ACHN (cell line): ENCODE measurements around the gene CCDC180.

Experiments used
- DNase-seq: peaks from one replicate; pipeline ENCODE4 v3.0.0-alpha.2; 2015
- in situ Hi-C: cut with HindIII; loops from 2 replicates; pipeline ENCODE4 v1.10.0; 2017; ENCODE audit warnings: low sequenced_read_pairs, low pct_ligation_motif_present, low pct_unique_long_range_greater_than_20kb

CCDC180 gene

DNA sequence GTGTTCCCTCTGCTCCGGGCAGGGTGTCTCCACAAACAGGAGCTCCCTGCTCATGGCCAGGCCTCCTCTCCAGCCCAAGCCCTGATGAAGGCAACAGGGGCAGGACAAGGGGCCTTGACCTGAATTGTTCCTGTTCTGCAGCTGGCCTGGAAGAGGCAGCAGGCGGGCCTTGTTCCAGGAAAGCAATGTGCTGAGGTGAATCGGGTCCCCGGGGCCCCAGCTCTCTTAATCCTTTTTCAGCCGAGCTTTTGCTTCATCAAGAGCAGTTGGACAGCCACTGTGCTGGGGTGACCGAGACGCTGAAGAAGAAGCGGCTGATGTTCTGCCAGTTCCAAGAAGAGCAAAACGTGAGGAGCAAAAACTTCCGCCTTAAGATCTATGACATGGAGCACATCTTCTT lies 41.4 kb downstream of the CCDC180 start:
- in situ Hi-C loops, result no loop called here
- DNase-seq, result no peak

DNA sequence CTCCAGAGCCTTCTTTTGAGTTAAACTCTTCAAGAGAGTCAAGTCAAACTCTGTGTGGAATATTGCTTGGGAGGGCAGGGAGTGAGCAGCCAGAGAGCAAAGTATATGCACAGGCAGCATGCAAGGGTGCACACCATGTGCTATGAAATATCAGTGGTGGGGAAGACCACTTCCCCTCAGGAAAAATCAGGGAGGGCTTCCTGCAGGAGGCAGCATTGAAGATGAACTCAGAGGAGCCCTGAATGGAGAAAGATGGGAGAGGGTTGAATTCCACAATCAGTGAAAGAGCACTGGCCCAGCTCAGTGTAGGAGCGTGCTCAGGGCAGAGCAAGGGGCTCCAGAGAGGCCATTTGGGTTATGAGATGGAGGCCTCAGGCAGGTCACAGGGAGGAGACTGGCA lies 41.9 kb downstream of the CCDC180 start:
- no peak for DNase-seq
- in situ Hi-C loops, result no loop called here

DNA sequence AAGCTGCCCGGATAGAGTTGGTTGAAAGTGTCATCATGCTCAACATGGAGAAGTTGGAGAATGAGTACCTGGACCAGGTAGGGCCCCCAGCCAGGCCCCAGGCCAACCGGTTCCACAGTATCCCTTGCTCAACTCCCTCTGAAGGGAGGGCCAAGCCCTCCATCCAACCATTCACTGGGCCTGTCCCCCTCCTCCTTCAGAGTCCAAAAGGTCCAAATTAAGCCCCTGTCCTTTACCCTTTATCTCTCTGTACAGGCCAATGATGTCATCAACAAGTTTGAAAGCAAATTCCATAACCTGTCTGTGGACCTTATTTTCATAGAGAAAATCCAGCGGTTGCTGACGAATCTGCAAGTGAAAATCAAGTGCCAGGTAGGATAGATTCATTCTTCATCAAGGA lies 47.2 kb downstream of the CCDC180 start:
- DNase-seq, result no peak
- in situ Hi-C loops, result no loop called here

GRCh38 chr9:97357056-97357455 lies 49.6 kb downstream of the CCDC180 start:
- DNase-seq, result no peak
- in situ Hi-C loops, result no loop called here
